ENCODE results near the gene MAML2. TPM values are rescaled to one million over a fixed set of nuclear protein-coding genes. Genes with fewer than 3 reads are reported as not detected.
A peak's percentile ranks its signal among the peaks of the same experiment; 100 is the strongest.

Gene MAML2
- total and polyA plus RNA-seq, 9 of the 15 experiments (the other 6 are each of a cell fraction or from before 2014, with no cell fraction given) = 0.79 to 6.8 (median 4.8) TPM

GRCh38 chr11:96307776-96308140 is 35.2 kb downstream of the MAML2 start:
- H3K27me3 ChIP-seq (ENCODE audit: control insufficient read depth in 2 of 2, insufficient read depth in 2 of 2, low read length in 2 of 2) = no peaks in the 10 kb centered on the region
- 0 out of 2 replicates have a peak, but pooled peaks cover 4% of the 10 kb centered on the region for H4K20me1 ChIP-seq (replicated peaks; ENCODE audit: control insufficient read depth, insufficient read depth, low read length)
- no peak overlapping the region for H3K9ac ChIP-seq (ENCODE audit: insufficient read depth in 1 of 2, low read depth in 2 of 2, low read length in 2 of 2)
- H2AFZ ChIP-seq (ENCODE audit: low read depth, low read length) = no peak overlapping the region
- no peaks in the 10 kb centered on the region for H3K36me3 ChIP-seq (ENCODE audit: control insufficient read depth, insufficient read depth, low read length)
- H3K4me1 ChIP-seq (replicated peaks in 1 of 2; ENCODE audit: control insufficient read depth in 2 of 2, insufficient read depth in 2 of 2, low read length in 2 of 2) = peaks cover 8 to 47% of the 10 kb centered on the region in 2 experiments
- ChIA-PET CTCF (ENCODE audit: low intra/inter-chr PET ratio) (no interaction called here), POLR2A (interaction anchor here (0.6 to 1.5 kb wide), 6 partner anchors 10 to 195 kb away, joined by 3 to 6 read pairs (median 4); no protein-coding TSS in a partner anchor)
- DNase-seq (ENCODE audit: extremely low read depth in 1 of 4, low spot score in 3 of 4) (no peak), ATAC-seq (no peak), FAIRE-seq (no peak)
- no peaks in the 10 kb centered on the region for H3K9me3 ChIP-seq (replicated peaks; ENCODE audit: control insufficient read depth, insufficient read depth, low read depth, low read length)
- peak overlapping the region; percentile 42; the same call in 1 of the 2 replicates for H3K4me2 ChIP-seq (ENCODE audit: insufficient read depth, low read length)
- H3K9me1 ChIP-seq (ENCODE audit: control insufficient read depth, insufficient read depth, low read length) = no peaks in the 10 kb centered on the region
- H3K27ac ChIP-seq (ENCODE audit: extremely low read depth, low read depth, low read length) = no peak overlapping the region
- intact Hi-C loops (cut with micrococcal nuclease) = no loop called here
- in situ Hi-C loops (cut with MboI) = no loop called here
- WGBS (ENCODE audit: insufficient coverage, low coverage, missing lambda C conversion rate) = 40% methylated on average over 3 of the region's 3 CpGs
- BruUV-seq (replicated peaks) = no TSS peak
- H3K4me3 ChIP-seq = no peak overlapping the region
- H3K79me2 ChIP-seq (ENCODE audit: control insufficient read depth, insufficient read depth, low read length) = peaks cover 5% of the 10 kb centered on the region; the same call in 1 of the 3 replicates
- TF ChIP-seq ZNF41 (CRISPR knock-in tag; conservative IDR thresholded peaks at IDR 0.05) = no peak
- TF ChIP-seq BHLHE40 (IDR thresholded peaks at IDR 0.05; ENCODE audit: low read length) = no peak
- TF ChIP-seq ZFP36 (IDR thresholded peaks at IDR 0.05; ENCODE audit: low read depth, low read length, partially characterized antibody) = no peak
- TF ChIP-seq PML (IDR thresholded peaks at IDR 0.05; ENCODE audit: low read length) = no peak
- TF ChIP-seq NRF1 (conservative IDR thresholded peaks at IDR 0.05 in 1 of 2, IDR thresholded peaks at IDR 0.05 in 1 of 2) = peak; percentile 70 to 75
- no peak for TF ChIP-seq TFAM (CRISPR knock-in tag; conservative IDR thresholded peaks at IDR 0.05)
- TF ChIP-seq FOXM1 (IDR thresholded peaks at IDR 0.05; ENCODE audit: low read depth) = no peak
- no peak for TF ChIP-seq FOXM1 (CRISPR knock-in tag; IDR thresholded peaks at IDR 0.05; ENCODE audit: low read depth)
- TF ChIP-seq ATF3 (IDR thresholded peaks at IDR 0.05) = peak; percentile 38; the same call in 1 of the 2 replicates
- no peak for TF ChIP-seq ATF3 (CRISPR knock-in tag; conservative IDR thresholded peaks at IDR 0.05)
- TF ChIP-seq MYBL2 (IDR thresholded peaks at IDR 0.05; ENCODE audit: low read depth) = no peak
- TF ChIP-seq MYBL2 (CRISPR knock-in tag; IDR thresholded peaks at IDR 0.05; ENCODE audit: borderline replicate concordance) = no peak
- no peak for TF ChIP-seq NCOA4 (IDR thresholded peaks at IDR 0.05; ENCODE audit: partially characterized antibody)
- no peak for TF ChIP-seq TEAD2 (tag; IDR thresholded peaks at IDR 0.05)
- 0 out of 2 replicates have a peak, but pooled peaks have one; percentile 18 for TF ChIP-seq FOSL1 (tag; conservative IDR thresholded peaks at IDR 0.05)
- no peak for TF ChIP-seq SMARCC2 (IDR thresholded peaks at IDR 0.05; ENCODE audit: low read depth)
- TF ChIP-seq MAX (CRISPR knock-in tag; IDR thresholded peaks at IDR 0.05) = no peak
- TF ChIP-seq THAP12 (CRISPR knock-in tag; IDR thresholded peaks at IDR 0.05) = no peak
- TF ChIP-seq ILF3 (IDR thresholded peaks at IDR 0.05; ENCODE audit: borderline replicate concordance) = no peak

Data from K562 (cell line).